ENCODE data around the gene PCDH1.
"Not testable (repeated sequence)": the region's sequence is repeated elsewhere in the genome, so short reads cannot be mapped to it uniquely, and the experiment has no call there.

The PCDH1 gene

GRCh38 chr5:141821430-141821925 lies 56.7 kb downstream of the PCDH1 start:
- intact Hi-C loops (cut with DNase I), result loop anchor here (5.0 kb wide), 1 partner anchor 119 kb away; no protein-coding TSS in a partner anchor
- peak in 36 of 42 donors; percentile 29 to 86 (median 60) for DNase-seq

GRCh38 chr5:141820686-141821085 lies 57.5 kb downstream of the PCDH1 start:
- not testable (repeated sequence) for DNase-seq
- intact Hi-C loops (cut with DNase I), result loop anchor here (5.0 kb wide), 1 partner anchor 118 kb away; no protein-coding TSS in a partner anchor

GRCh38 chr5:141817631-141818030 lies 60.6 kb downstream of the PCDH1 start:
- no peak for DNase-seq

DNA sequence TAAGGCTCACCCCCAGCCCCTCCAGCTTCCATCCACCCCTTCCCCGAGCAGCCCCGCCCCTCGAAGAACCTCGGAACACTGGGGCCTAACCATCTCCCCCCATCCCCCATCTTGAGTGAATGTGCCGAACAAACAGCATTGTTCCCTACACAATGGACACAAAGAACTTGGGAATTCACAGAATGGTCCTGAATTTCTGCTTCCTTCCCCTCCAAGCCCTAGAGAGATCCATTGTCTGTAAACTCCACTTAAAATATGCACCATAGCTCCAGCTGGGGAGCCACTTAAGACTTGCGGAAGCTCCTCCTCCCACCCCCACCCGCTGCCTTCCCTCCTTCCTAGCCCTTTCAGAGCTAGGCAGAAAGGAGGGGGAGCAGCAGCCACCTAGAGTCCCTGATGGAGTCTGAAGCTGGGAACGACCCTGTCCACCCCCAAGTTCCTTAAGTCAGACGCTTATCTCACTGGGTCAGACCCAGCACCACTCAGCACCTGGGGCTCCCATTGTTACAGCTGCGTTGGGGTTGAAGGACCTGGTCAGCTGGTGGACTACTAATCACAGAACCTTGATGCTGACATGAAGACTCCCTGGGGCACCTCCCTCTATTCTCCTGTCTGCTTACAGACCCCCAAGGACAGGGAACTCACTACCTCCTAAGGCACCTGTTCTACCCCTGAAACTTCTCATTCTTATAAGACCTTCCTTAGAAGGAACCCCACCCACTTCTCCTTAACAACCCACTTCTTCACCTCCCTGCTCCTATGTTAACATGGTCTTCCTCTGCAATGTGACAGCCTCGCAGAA lies 61.4 kb downstream of the PCDH1 start:
- intact Hi-C loops (cut with DNase I), result no loop called here
- DNase-seq, result peak in 34 of 42 donors; percentile 36 to 80 (median 49)

More at GRCh38 chr5:141817631-141818030, 60.6 kb downstream of the PCDH1 start:
- intact Hi-C loops (cut with DNase I), result no loop called here

- intact Hi-C loops (cut with DNase I), result loop anchor here (2.0 kb wide), 1 partner anchor 63 kb away; the partner anchor contains the start of gene PCDH1
- DNase-seq, result no peak
These were observed 62.4 kb downstream of the PCDH1 start for GRCh38 chr5:141815796-141816180.

DNA sequence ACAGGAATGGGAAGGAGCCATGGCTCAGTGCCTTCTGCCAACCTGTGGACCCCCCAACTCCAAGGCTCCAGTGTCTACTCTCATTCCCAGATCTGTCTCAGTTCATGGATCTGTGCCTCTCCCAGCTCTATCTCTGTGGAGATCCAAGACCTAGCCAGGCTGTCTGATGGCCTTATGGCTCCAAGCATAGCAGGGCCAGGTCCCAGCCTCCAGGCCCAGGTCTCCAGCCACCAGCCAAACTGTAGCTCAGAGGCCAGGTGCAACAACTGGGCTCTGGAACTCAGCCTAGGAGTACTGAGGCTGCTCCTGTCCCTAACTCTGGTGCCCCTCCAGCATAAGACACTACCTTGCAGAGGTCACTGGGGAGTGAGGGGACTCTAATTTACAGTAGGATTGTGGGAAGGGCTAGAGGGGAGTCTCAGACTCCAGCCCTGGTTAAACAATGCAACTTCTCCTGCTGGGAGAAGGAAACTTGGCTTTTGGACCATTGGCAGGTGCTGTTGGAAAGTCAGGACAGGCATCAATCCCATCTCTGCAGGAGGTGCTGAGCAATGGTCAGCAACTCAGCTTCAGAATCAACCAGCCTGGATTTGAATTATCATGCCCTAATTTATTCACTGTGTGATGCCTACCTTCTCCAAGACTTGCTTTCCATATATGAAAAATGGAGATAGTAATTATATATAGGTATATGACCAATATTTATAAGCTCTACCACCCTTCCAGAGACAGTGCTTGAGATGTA lies 63.0 kb downstream of the PCDH1 start:
- intact Hi-C loops (cut with DNase I), result loop anchor here (2.0 kb wide), 1 partner anchor 64 kb away; the partner anchor contains the start of gene PCDH1
- DNase-seq, result no peak

DNA sequence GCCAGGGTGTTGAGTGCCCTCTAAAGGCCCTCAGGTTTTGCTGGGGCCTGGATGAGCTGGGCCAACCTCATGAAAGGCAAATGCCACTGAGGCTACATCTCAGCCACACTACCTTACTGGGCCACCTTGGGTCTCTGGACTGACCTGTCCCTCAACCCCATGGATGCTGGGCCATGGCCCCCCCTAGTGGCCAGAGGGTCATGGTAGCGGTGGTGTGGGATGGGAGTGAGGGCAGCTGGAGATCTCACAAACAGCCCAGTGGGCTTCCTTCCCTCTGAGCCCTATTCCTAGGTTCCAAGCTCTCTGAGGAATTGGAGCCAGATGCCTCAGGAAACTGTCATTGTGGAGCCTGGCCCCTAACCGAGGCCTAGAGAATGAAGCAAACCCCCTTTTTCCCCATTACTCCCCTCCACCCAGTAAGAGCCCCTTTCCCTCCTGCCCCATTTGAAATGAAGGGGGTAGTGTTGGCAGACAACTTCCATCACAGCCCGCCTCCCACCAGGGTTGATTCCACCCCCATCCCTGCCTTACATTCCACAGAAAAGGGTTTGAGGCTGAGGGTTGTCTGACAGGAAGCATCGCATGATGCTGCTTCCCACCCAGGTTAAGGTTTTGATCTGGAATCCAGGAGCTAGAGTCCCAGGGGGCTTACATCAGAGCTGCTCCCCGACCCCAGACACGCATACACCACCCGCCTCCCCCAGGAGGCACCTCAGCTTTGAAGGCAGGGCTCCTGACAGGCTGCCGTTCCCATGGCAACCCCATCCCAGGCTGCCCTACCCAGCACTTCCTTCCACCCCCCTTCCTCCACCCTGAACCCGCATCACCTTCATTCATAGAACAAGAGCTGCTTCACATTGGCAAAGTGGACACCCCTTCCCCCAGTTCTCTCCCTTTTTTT lies 63.9 kb downstream of the PCDH1 start:
- intact Hi-C loops (cut with DNase I), result loop anchor here (2.0 kb wide), 1 partner anchor 64 kb away; the partner anchor contains the start of gene PCDH1
- DNase-seq, result peak; percentile 45 to 93 (median 75)

DNA sequence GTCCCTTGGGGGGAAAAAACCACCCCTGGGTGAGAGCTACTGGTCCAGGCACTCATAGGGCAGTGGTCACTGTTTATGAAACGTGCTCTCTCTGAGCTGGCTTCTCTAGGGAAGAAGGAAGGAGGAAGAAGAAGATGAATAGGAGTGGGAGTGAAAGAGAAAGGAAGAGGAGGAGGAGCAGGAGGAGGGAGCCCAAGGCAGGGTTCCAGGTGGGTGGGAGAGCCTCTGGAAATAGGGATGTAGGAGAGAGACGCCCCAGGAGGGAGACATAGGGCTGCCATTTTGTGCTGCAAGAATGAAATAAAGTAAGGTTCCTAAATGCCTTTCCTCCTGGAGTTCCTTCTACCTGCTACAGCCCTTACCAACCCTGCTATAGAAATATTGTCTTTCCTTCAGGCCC lies 65.7 kb downstream of the PCDH1 start:
- DNase-seq, result peak in 4 of 42 donors; percentile 29 to 72 (median 48)
- intact Hi-C loops (cut with DNase I), result no loop called here

- peak in 39 of 42 donors; percentile 9 to 79 (median 54) for DNase-seq
- intact Hi-C loops (cut with DNase I), result no loop called here
These were observed 66.7 kb downstream of the PCDH1 start for GRCh38 chr5:141811287-141812155.

DNA sequence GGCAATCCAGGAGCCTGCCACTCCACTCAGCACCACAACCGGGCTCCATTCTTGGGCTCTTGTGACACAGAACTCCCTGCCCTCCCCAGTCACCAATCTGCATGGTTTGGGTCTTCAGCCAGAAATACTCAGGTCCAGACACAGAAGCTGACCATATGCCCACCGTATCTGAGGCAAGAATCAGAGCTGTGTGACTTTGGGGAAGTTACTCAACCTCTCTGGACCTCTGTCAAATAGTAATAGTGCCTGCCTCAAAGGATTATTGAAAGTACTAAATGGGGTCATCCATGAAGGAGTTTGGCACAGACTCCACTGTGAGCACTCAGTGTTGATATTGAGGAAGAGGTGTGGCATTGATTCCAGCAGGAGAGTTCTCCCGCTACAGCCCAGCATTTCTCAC lies 67.5 kb downstream of the PCDH1 start:
- intact Hi-C loops (cut with DNase I), result no loop called here
- DNase-seq, result no peak

- DNase-seq, result peak in 3 of 42 donors; percentile 28 to 43 (median 42)
- intact Hi-C loops (cut with DNase I), result no loop called here
These were observed 68.7 kb downstream of the PCDH1 start for GRCh38 chr5:141809380-141810096.

DNA sequence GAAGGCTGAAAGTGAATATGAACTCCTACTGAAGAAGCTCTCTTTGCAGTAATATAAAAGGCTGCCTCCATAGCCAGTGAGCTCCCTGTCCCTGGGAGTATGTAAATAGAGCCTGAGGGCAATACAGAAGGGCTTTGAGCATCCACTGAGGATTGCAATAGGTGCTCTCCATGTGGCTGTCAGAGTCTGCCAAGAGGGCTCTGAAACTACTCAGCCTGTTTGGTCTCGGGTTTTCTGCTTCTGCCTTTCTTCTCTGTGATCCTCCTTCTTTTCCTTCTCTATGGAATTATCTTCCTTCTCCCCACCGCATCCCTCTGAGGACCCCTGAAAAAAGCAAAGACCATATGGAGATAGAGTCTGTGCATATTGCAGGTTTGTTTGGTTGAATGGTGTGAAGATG lies 69.4 kb downstream of the PCDH1 start:
- intact Hi-C loops (cut with DNase I), result no loop called here
- no peak for DNase-seq

- intact Hi-C loops (cut with DNase I), result no loop called here
- no peak for DNase-seq
These were observed 70.5 kb downstream of the PCDH1 start for GRCh38 chr5:141807732-141808131.

- DNase-seq, result no peak
- intact Hi-C loops (cut with DNase I), result no loop called here
These were observed 70.9 kb downstream of the PCDH1 start for GRCh38 chr5:141807329-141807728.

- DNase-seq, result no peak
- intact Hi-C loops (cut with DNase I), result no loop called here
These were observed 71.6 kb downstream of the PCDH1 start for GRCh38 chr5:141806626-141807025.

DNA sequence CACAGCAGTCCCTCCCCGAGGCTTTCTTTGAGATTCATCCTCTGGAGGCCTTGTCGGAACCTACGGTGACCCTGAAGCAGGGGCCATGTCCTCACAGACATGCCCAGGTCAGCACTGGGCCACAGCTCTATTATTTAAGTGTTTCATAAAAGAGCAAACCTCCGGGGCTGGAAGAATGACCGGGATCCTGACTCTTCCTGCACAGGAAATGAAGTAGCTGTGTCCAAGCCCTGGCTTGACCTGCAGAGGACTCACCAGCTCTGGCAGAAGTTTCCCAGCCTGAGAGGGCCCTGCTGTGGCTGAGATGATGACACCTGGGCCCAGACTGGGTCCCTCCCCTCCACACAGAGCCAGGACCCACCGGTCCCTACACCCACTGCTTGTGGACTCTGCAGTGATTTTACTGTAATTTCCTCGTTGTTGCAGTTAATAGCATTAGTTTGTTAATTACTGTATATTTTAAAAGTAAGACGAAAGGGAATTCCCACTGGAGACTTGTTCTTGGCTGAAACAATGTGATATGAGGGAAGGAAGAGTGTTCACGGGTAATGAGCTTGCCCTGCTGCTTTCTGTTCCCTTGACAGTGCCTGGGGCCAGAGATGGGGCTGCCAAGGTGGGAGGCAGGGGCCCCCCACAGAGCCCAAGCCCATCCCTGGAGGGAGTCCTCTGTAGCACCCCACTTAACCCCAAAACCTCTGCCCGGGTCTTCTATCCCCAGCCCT lies 72.2 kb downstream of the PCDH1 start:
- intact Hi-C loops (cut with DNase I), result no loop called here

GRCh38 chr5:141804475-141804874 lies 73.7 kb downstream of the PCDH1 start:
- intact Hi-C loops (cut with DNase I), result no loop called here
- DNase-seq, result no peak

More for the DNA sequence above, 72.2 kb downstream of the PCDH1 start:
- DNase-seq, result no peak
